ENCODE data around the gene DGKB. TPM values are rescaled to one million over a fixed set of nuclear protein-coding genes. Genes with fewer than 3 reads are reported as not detected.

Gene DGKB
- polyA plus RNA-seq, 1 of the 3 experiments (the other 2 are of a cell fraction), result 2.1 TPM

DNA sequence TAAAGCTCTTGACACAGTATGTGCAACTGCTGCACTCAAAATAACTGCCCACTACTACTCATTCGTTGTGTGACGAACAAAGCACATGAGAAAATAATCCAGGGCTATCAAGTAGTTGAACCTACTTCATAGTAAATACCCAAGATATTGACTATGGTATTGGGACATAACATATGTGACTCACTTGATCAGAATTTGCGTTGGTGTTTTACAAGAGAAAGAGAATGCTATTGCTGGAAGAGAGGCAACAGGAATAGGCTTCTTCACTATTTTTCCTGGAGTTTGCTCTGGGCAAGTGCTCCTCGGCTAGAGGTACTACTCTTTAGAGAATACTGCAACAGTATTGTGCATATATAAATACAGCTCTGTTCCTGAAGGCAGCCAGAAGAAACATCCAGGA, 2.5 kb downstream of the DGKB start:
- ChIA-PET POLR2A (no interaction called here), CTCF (interaction anchor here (0.9 to 1.5 kb wide), 2 partner anchors 116 to 182 kb away, joined by 3 to 6 read pairs; no protein-coding TSS in a partner anchor)
- Histone ChIP-seq H4K20me1 (ENCODE audit: insufficient read depth) (no peaks in the 10 kb centered on the region), H3K9ac (no peak overlapping the region), H3K9me3 (no peaks in the 10 kb centered on the region), H3K36me3 (replicated peaks in 1 of 2; ENCODE audit: control insufficient read depth in 1 of 2, insufficient read depth in 2 of 2, low read length in 1 of 2) (peaks cover 0 to 4% of the 10 kb centered on the region in 2 experiments), H2AFZ (ENCODE audit: low read depth) (no peak overlapping the region), H3K4me1 (ENCODE audit: control insufficient read depth in 1 of 2, insufficient read depth in 2 of 2, low read depth in 1 of 2, low read length in 1 of 2) (peaks cover 0 to 28% of the 10 kb centered on the region in 2 experiments; a peak in 3 of 4 replicates), H3F3A (replicated peaks; ENCODE audit: insufficient read depth) (peaks cover 11% of the 10 kb centered on the region), H3K27me3 (ENCODE audit: insufficient read depth) (no peaks in the 10 kb centered on the region), H3K4me2 (0 out of 2 replicates have a peak overlapping the region, but pooled peaks have one; percentile 26), H3K27ac (ENCODE audit: low read depth in 2 of 2, low read length in 1 of 2) (no peak overlapping the region; a peak in 1 of 4 replicates), H3K79me2 (ENCODE audit: insufficient read depth) (0 out of 2 replicates have a peak, but pooled peaks cover 3% of the 10 kb centered on the region), H3K4me3 (ENCODE audit: low read depth in 2 of 2, low read length in 1 of 2) (no peak overlapping the region), H3K9me2 (no peaks in the 10 kb centered on the region)
- TF ChIP-seq MEF2A (IDR thresholded peaks at IDR 0.05; ENCODE audit: borderline replicate concordance, low read depth), result no peak
- TF ChIP-seq CHD2 (IDR thresholded peaks at IDR 0.05; ENCODE audit: low read length, partially characterized antibody), result no peak
- no peak for DNase-seq
- WGBS (ENCODE audit: low lambda C conversion rate), result 79% methylated on average over 4 of the region's 4 CpGs

GRCh38 chr7:14899030-14899429, 3.5 kb downstream of the DGKB start:
- Histone ChIP-seq H3K79me2 (ENCODE audit: insufficient read depth) (0 out of 2 replicates have a peak, but pooled peaks cover 3% of the 10 kb centered on the region), H3F3A (replicated peaks; ENCODE audit: insufficient read depth) (peaks cover 11% of the 10 kb centered on the region), H3K9me2 (no peaks in the 10 kb centered on the region), H3K4me3 (ENCODE audit: low read depth in 2 of 2, low read length in 1 of 2) (peak overlapping the region; percentile 2 to 14; a peak in 2 of 4 replicates), H3K27me3 (ENCODE audit: insufficient read depth) (no peaks in the 10 kb centered on the region), H3K9ac (peak overlapping the region; percentile 0; the same call in 1 of the 2 replicates), H3K27ac (ENCODE audit: low read depth in 2 of 2, low read length in 1 of 2) (peak overlapping the region; percentile 48 to 77), H2AFZ (ENCODE audit: low read depth) (peak overlapping the region; percentile 44), H3K4me2 (peak overlapping the region; percentile 26), H4K20me1 (ENCODE audit: insufficient read depth) (no peaks in the 10 kb centered on the region), H3K9me3 (no peaks in the 10 kb centered on the region), H3K4me1 (ENCODE audit: control insufficient read depth in 1 of 2, insufficient read depth in 2 of 2, low read depth in 1 of 2, low read length in 1 of 2) (peaks cover 0 to 28% of the 10 kb centered on the region in 2 experiments; a peak in 3 of 4 replicates), H3K36me3 (replicated peaks in 1 of 2; ENCODE audit: control insufficient read depth in 1 of 2, insufficient read depth in 2 of 2, low read length in 1 of 2) (peaks cover 0 to 4% of the 10 kb centered on the region in 2 experiments)
- ChIA-PET CTCF (interaction anchor here (0.8 to 1.4 kb wide), 3 partner anchors 69 to 181 kb away, joined by 3 to 4 read pairs (median 3); no protein-coding TSS in a partner anchor), POLR2A (no interaction called here)
- 28% methylated on average over 3 of the region's 3 CpGs for WGBS (ENCODE audit: low lambda C conversion rate)
- DNase-seq, result no peak
- TF ChIP-seq RAD21 (IDR thresholded peaks at IDR 0.05; ENCODE audit: low read length), result no peak
- no peak for TF ChIP-seq FOXJ3 (CRISPR knock-in tag; IDR thresholded peaks at IDR 0.05)
- TF ChIP-seq, protein P1, sequence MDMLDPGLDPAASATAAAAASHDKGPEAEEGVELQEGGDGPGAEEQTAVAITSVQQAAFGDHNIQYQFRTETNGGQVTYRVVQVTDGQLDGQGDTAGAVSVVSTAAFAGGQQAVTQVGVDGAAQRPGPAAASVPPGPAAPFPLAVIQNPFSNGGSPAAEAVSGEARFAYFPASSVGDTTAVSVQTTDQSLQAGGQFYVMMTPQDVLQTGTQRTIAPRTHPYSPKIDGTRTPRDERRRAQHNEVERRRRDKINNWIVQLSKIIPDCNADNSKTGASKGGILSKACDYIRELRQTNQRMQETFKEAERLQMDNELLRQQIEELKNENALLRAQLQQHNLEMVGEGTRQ (IDR thresholded peaks at IDR 0.05; ENCODE audit: borderline replicate concordance, low read depth, low read length), result no peak
- TF ChIP-seq SMC3 (IDR thresholded peaks at IDR 0.05; ENCODE audit: low read depth, low read length), result no peak
- peak; percentile 49 to 71 for TF ChIP-seq EP300 (IDR thresholded peaks at IDR 0.05; ENCODE audit: borderline replicate concordance in 1 of 2, low read depth in 1 of 2, low read length in 1 of 2)
- TF ChIP-seq YY1 (IDR thresholded peaks at IDR 0.05; ENCODE audit: low read depth), result peak; percentile 44; the same call in 1 of the 2 replicates
- TF ChIP-seq CHD2 (IDR thresholded peaks at IDR 0.05; ENCODE audit: low read length, partially characterized antibody), result no peak
- TF ChIP-seq, protein P2, sequence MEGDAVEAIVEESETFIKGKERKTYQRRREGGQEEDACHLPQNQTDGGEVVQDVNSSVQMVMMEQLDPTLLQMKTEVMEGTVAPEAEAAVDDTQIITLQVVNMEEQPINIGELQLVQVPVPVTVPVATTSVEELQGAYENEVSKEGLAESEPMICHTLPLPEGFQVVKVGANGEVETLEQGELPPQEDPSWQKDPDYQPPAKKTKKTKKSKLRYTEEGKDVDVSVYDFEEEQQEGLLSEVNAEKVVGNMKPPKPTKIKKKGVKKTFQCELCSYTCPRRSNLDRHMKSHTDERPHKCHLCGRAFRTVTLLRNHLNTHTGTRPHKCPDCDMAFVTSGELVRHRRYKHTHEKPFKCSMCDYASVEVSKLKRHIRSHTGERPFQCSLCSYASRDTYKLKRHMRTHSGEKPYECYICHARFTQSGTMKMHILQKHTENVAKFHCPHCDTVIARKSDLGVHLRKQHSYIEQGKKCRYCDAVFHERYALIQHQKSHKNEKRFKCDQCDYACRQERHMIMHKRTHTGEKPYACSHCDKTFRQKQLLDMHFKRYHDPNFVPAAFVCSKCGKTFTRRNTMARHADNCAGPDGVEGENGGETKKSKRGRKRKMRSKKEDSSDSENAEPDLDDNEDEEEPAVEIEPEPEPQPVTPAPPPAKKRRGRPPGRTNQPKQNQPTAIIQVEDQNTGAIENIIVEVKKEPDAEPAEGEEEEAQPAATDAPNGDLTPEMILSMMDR (IDR thresholded peaks at IDR 0.05), result no peak
- peak; percentile 63; the same call in 1 of the 2 replicates for TF ChIP-seq TEAD4 (IDR thresholded peaks at IDR 0.05; ENCODE audit: borderline replicate concordance, insufficient read depth)
- TF ChIP-seq MAX (IDR thresholded peaks at IDR 0.05; ENCODE audit: low read depth), result no peak
- no peak for TF ChIP-seq RCOR1 (IDR thresholded peaks at IDR 0.05; ENCODE audit: low read length)
- TF ChIP-seq USF1 (IDR thresholded peaks at IDR 0.05; ENCODE audit: borderline replicate concordance, low read depth), result no peak
- TF ChIP-seq POLR2AphosphoS5 (IDR thresholded peaks at IDR 0.05; ENCODE audit: low read depth, low read length), result peak; percentile 52; the same call in 1 of the 2 replicates
- peak; percentile 68; the same call in 1 of the 2 replicates for TF ChIP-seq NFIC (IDR thresholded peaks at IDR 0.05; ENCODE audit: borderline replicate concordance)
- TF ChIP-seq TCF12 (IDR thresholded peaks at IDR 0.05), result peak; percentile 89
- no peak for TF ChIP-seq RXRA (IDR thresholded peaks at IDR 0.05; ENCODE audit: borderline replicate concordance, low read depth)
- TF ChIP-seq, protein P3, sequence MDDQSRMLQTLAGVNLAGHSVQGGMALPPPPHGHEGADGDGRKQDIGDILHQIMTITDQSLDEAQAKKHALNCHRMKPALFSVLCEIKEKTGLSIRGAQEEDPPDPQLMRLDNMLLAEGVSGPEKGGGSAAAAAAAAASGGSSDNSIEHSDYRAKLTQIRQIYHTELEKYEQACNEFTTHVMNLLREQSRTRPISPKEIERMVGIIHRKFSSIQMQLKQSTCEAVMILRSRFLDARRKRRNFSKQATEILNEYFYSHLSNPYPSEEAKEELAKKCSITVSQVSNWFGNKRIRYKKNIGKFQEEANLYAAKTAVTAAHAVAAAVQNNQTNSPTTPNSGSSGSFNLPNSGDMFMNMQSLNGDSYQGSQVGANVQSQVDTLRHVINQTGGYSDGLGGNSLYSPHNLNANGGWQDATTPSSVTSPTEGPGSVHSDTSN (IDR thresholded peaks at IDR 0.05), result peak; percentile 78
- TF ChIP-seq ZBTB33 (IDR thresholded peaks at IDR 0.05; ENCODE audit: borderline replicate concordance, low read depth), result no peak
- no peak for TF ChIP-seq RFX5 (IDR thresholded peaks at IDR 0.05; ENCODE audit: low read length)
- no peak; the same call in 1 of the 2 replicates for TF ChIP-seq JUND (IDR thresholded peaks at IDR 0.05)

Measured in SK-N-SH (cell line).